ENCODE data around the gene IL15RA.

GRCh38 chr10:5970527-5970926 is 6.8 kb downstream of the IL15RA start:
- TF ChIP-seq CTCF (IDR thresholded peaks at IDR 0.05) (no peak), POLR2A (IDR thresholded peaks at IDR 0.05) (no peak)

All from esophagus squamous epithelium (tissue), 4 donors.